H4 (cell line): Measurements from ENCODE around the gene CHST8. TPM values are rescaled to one million over a fixed set of nuclear protein-coding genes. Genes with fewer than 3 reads are reported as not detected.
"Not testable (repeated sequence)": the region's sequence is repeated elsewhere in the genome, so short reads cannot be mapped to it uniquely, and the experiment has no call there.

ENCODE experiments used
- DNase-seq: peaks from one replicate; pipeline ENCODE4 v3.0.0-alpha.2; 2015; ENCODE audit warnings: low spot score
- total RNA-seq: library from RNA; depleted of rRNA; stranded (reverse); fragments of >200 nt; shearing (Covaris generic); gene quantifications from 2 replicates; pipeline ENCODE4 v1.2.3, GENCODE V29; 2014; rRNA removed

CHST8 gene, protein sequence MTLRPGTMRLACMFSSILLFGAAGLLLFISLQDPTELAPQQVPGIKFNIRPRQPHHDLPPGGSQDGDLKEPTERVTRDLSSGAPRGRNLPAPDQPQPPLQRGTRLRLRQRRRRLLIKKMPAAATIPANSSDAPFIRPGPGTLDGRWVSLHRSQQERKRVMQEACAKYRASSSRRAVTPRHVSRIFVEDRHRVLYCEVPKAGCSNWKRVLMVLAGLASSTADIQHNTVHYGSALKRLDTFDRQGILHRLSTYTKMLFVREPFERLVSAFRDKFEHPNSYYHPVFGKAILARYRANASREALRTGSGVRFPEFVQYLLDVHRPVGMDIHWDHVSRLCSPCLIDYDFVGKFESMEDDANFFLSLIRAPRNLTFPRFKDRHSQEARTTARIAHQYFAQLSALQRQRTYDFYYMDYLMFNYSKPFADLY
- 6.8 and 9.9 TPM in 2 replicates for total RNA-seq

DNA sequence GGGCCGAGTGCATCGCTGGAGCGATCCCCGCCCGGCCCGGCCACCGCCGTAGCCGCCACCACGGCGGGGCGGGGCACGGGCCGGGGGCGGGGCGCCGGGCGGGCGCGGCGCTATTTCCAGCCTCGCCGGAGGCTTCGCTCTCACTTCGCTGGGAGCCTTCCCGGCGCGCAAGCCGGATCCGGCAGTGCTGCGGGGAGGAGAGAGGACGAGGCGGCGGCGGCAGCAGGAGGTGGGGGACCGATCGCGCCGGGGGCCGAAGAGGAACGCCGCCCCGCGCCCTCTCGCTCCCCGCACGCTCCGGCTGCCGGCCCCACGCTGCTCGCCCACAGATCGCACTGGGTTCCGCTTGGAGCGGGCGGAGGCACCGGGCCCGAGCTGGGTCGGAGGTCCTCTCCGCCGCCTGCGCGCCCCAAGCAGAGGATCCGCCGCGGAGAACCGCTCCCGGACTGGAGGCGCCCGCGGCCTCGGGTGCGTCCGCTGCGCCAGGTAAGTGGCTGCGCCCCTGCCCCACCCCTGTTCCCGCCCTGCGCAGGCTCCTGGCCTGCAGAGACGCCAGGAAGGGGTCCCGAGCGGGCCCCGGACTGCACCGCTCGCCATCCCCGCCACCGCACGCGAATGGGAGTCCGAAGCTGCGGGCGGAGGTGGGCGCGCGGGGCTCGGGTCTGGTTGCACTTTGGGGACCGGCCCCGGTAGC is at the start of gene CHST8:
Gene CHST8, plus strand, starts transcription at position 143 of the 694 bp plus-strand sequence. CDS start 67,309 bp downstream, outside the sequence.
- no peak for DNase-seq

DNA sequence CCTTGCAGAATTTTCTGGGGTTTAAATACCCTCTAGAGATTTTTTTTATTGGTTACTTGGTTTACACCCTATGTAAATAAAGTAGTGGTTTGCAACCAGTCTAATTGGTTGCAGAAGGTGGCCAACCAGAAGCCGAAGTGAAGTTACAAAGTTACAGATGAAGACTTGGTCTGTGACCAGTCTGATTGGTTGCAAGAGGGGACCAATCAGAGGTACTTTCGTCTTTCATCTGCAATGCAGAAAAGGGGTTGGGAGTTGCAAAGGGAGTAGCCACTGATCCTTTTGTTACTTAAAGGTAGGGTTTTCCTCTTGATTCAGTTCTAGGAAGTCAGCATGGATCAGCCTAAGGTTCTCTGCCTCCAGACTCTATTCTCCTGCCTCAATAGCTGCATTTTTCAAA is 48.8 kb upstream of the CHST8 start:
- no peak for DNase-seq

DNA sequence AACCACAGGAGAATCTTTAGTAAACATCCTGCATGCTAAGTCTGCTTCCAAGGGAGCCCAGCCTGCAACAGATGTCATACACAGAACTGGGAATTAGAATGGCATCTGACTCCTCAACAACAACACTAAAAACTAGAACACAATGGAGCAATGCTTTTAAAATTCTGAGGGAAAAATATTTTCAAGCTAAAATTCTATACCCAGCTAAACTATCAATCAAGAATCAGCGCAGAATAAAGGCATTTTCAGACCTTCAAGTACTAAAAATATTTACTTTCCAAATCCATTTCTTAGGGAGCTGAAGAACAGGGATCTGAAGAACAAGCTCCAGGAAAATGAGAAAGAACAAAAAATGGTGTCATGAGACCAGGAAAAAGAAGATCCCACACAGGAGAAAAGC is 46.9 kb upstream of the CHST8 start:
- no peak for DNase-seq

GRCh38 chr19:33578697-33579096 is 43.1 kb upstream of the CHST8 start:
- no peak for DNase-seq

- no peak for DNase-seq
Observed at GRCh38 chr19:33580026-33580644, 41.6 kb upstream of the CHST8 start.

- DNase-seq, result no peak
Observed at GRCh38 chr19:33580645-33581037, 41.1 kb upstream of the CHST8 start.

GRCh38 chr19:33582914-33583313 is 38.8 kb upstream of the CHST8 start:
- no peak for DNase-seq

- no peak for DNase-seq
Observed at GRCh38 chr19:33587150-33587549, 34.6 kb upstream of the CHST8 start.

- no peak for DNase-seq
Observed at GRCh38 chr19:33590224-33590623, 31.5 kb upstream of the CHST8 start.

- DNase-seq, result no peak
Observed at GRCh38 chr19:33595783-33596182, 26.0 kb upstream of the CHST8 start.

GRCh38 chr19:33601583-33601982 is 20.2 kb upstream of the CHST8 start:
- no peak for DNase-seq

DNA sequence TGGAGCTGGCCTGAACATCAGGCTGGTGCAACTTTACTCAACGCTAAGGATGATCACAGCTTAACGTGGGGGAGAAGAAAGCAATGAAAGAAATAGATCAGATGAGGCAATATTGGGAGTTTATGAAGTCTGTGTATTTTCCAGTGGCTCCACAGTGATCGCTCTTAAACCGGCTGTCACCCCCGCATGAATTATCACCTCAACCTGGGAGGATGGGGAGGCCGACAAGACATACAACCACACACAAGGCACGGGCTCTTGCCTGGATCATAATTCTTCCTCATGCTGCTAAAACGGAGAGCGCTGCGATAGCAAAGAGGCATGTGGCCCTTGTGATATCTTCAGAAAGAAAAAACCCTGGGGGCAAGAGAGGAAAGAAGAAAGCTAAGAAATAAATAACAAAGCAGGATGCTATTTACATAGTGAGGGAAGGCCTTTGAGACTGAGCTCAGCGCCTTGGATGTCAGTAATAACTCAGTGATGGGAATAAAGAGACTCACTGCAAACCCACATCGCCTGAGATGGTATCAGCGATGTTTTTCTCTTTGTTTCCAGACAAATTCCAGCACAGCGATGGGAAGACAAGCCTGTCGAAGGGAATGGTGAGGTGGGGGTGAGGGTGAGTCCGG is 19.1 kb upstream of the CHST8 start:
- DNase-seq, result no peak

- no peak for DNase-seq
Observed at GRCh38 chr19:33603377-33603776, 18.4 kb upstream of the CHST8 start.

DNA sequence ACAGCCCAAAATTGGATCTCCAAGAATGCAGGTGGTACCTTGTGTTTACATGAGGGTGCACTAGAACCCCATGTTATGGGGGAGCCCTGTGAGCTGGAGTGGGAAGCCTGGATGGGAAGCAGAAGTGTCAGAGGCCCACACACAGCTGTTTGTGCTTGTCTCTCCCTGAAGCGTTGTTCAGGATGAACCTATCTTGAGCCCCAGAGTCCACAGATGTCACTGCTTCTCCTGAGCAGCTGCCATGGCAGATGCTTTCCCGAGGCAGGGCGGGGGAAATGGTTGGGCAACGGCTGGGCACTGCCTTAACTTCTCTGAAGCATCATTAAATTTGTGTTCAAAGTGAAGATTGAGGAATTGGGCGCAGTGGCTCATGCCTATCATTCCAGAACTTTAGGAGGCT is 17.1 kb upstream of the CHST8 start:
- DNase-seq, result no peak

DNA sequence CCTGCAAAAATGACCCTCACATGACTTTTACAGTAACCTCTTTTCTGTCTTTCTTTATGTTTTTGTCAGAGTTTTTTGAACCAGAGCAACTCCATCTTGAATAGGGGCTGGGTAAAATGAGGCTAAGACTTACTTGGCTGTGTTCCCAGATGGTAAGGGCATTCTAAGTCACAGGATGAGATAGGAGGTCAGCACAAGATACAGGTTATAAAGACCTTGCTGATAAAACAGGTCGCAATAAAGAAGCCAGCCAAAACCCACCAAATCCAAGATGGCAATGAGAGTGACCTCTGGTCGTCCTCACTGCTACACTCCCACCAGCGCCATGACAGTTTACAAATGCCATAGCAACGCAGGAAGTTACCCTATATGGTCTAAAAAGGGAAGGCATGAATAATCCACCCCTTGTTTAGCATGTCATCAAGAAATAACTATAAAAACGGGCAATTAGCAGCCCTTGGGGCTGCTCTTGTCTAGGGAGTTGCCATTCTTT is 15.9 kb upstream of the CHST8 start:
- DNase-seq, result not testable (repeated sequence)

DNA sequence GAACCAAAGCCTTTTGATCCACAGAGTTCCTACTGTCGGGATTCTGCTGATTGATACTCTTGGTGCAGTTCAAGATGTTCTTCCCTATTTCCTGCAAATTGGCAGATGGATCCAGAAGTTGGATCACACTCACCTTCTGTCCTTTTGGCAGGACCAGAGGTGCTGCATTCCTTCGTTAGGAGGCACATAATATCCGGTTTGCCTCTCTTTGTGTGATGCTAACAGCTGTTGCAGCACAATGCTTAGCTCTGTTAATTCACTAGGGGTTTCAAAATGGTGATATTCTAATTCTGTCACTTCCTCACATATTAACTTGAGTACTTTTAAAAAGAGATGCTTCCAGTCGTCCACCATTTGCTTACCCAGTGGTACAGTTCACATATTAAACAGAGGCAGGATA is 15.2 kb upstream of the CHST8 start:
- no peak for DNase-seq

DNA sequence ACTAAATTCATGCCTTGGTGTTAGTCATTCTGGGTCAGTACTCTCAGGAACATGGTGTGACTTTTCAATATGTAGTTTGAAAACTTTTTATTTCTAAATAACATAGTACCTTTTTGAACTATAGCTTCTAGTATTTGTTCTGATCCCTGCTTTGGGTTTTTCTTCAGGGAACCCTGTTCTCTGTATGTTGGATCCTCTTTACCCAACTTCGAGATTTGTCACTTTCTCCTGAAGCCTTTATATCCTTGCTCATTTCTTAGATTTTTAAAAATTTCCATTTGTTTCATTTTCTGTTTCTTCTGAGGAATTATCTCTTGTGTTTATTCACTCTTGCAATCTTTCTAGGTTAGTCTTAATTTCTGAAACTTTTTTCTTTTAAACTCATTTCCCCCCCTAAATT is 12.4 kb upstream of the CHST8 start:
- no peak for DNase-seq

GRCh38 chr19:33610588-33610987 is 11.2 kb upstream of the CHST8 start:
- DNase-seq, result no peak

DNA sequence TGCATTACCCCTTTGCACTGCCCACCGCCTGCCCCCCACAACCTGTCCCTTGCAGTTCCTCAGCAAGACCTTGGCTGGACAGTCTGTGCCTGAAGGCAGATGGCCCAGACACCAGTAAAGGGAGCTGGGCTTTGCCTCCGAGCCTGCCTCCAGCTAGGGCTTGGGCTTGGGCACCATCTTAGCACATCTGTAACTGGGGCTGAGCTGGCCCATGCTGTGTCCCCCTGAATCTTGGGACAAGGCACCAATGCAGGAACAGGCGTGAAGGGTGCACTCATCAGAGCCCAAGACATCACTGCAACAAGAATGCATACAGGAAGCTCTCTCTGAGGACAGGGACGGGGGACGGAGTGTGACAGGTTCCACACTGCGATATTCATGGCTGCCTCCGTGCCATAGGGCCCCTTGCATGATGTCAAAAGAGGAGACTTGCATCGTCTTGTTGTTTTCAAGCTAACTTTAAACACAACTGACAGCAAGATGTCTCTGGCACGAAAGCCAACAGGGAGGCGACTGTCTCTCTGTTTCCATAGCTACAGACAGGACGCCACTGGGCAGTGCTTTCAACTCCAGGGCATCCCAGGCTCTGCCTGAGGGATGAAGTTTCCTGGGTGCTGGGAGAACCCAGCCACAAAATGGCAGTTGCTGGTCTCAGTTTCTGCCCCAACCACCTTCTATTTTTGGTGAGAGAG is 8.7 kb upstream of the CHST8 start:
- no peak for DNase-seq

GRCh38 chr19:33613620-33614000 is 8.1 kb upstream of the CHST8 start:
- DNase-seq, result no peak

- DNase-seq, result no peak
Observed at GRCh38 chr19:33616346-33616745, 5.4 kb upstream of the CHST8 start.

- no peak for DNase-seq
Observed at GRCh38 chr19:33616857-33617256, 4.9 kb upstream of the CHST8 start.
